ENCODE results near the gene TIPIN. TPM values are rescaled to one million over a fixed set of nuclear protein-coding genes. Genes with fewer than 3 reads are reported as not detected.
A peak's percentile ranks its signal among the peaks of the same experiment; 100 is the strongest.
"Not testable (repeated sequence)": the region's sequence is repeated elsewhere in the genome, so short reads cannot be mapped to it uniquely, and the experiment has no call there.

TIPIN gene
- total and polyA plus RNA-seq, 9 donors = 4.5 to 12.6 (median 8.0) TPM

- TF ChIP-seq POLR2A (IDR thresholded peaks at IDR 0.05) (peak; percentile 13), EP300 (IDR thresholded peaks at IDR 0.05) (no peak), CTCF (IDR thresholded peaks at IDR 0.05) (peak in 1 of 3 donors; percentile 31)
- Histone ChIP-seq H3K27ac (peak overlapping the region; percentile 63 to 96), H3K4me1 (ENCODE audit: insufficient read depth) (peaks cover 5% of the 10 kb centered on the region), H3K4me3 (peak overlapping the region; percentile 81), H3K36me3 (no peaks in the 10 kb centered on the region), H3K9me3 (no peaks in the 10 kb centered on the region), H3K27me3 (no peaks in the 10 kb centered on the region)
- peak; percentile 63 to 78 (median 73) for DNase-seq
- intact Hi-C loops (cut with DNase I) = loop anchor here (2.0 to 5.0 kb wide), 3 partner anchors 109 to 111 kb away; partner anchors contain the start of gene SNAPC5 (in 3 of the 4)
- WGBS, 3 donors = 1% methylated on average over 30 to 62 of the region's 62 CpGs
These were observed 30.9 kb upstream of the TIPIN start for GRCh38 chr15:66387163-66388042.

GRCh38 chr15:66386204-66387123 lies 30.0 kb upstream of the TIPIN start, which contains the start of gene MAP2K1:
Gene MAP2K1, plus strand, starts transcription at chr15:66386912. Its CDS starts 436 bp downstream, at chr15:66387348.
- peak; percentile 99 for DNase-seq
- TF ChIP-seq CTCF (IDR thresholded peaks at IDR 0.05) = peak; percentile 59 to 85 (median 74)
- peak; percentile 52 for TF ChIP-seq POLR2A (IDR thresholded peaks at IDR 0.05)
- no peak for TF ChIP-seq EP300 (IDR thresholded peaks at IDR 0.05)
- WGBS, 3 donors = 2 to 4% (median 2%) methylated on average over 47 to 69 of the region's 69 CpGs
- intact Hi-C loops (cut with DNase I) = loop anchor here (2.0 to 5.0 kb wide), 3 partner anchors 110 to 112 kb away; partner anchors contain the start of gene SNAPC5 (in 3 of the 4)
- Histone ChIP-seq H3K4me3 (peak within 1 kb of the TSS; percentile 81), H3K9me3 (no peaks in the 10 kb centered on the region), H3K4me1 (ENCODE audit: insufficient read depth) (peaks cover 5% of the 10 kb centered on the region), H3K27me3 (no peaks in the 10 kb centered on the region), H3K27ac (peak within 1 kb of the TSS; percentile 63 to 96), H3K36me3 (no peaks in the 10 kb centered on the region)

GRCh38 chr15:66381376-66381775 lies 24.9 kb upstream of the TIPIN start:
- DNase-seq; H3K4me1 ChIP-seq (ENCODE audit: insufficient read depth); intact Hi-C loops (cut with DNase I); H3K27me3 ChIP-seq; H3K27ac ChIP-seq; H3K4me3 ChIP-seq; H3K9me3 ChIP-seq; H3K36me3 ChIP-seq: not testable (repeated sequence)
- WGBS, 3 donors = 92 to 98% (median 94%) methylated on average over 2 of the region's 2 CpGs

- no peak for TF ChIP-seq POLR2A (IDR thresholded peaks at IDR 0.05)
- TF ChIP-seq EP300 (IDR thresholded peaks at IDR 0.05) = no peak
- no peak for TF ChIP-seq CTCF (IDR thresholded peaks at IDR 0.05)
- no peaks in the 10 kb centered on the region for H3K4me1 ChIP-seq (ENCODE audit: insufficient read depth)
- intact Hi-C loops (cut with DNase I) = no loop called here
- H3K36me3 ChIP-seq = no peaks in the 10 kb centered on the region
- no peak overlapping the region for H3K4me3 ChIP-seq
- H3K27me3 ChIP-seq = no peaks in the 10 kb centered on the region
- no peaks in the 10 kb centered on the region for H3K9me3 ChIP-seq
- DNase-seq = no peak
- no peak overlapping the region for H3K27ac ChIP-seq
- 89 to 90% (median 89%) methylated on average over 7 of the region's 7 CpGs for WGBS, 3 donors
These were observed 22.4 kb upstream of the TIPIN start for GRCh38 chr15:66378814-66379430.
